GM23248 (cell line): ENCODE data around the gene GDF7. TPM values are rescaled to one million over a fixed set of nuclear protein-coding genes. Genes with fewer than 3 reads are reported as not detected.

Experiments
- DNase-seq: peaks from one replicate; pipeline ENCODE4 v3.0.0-alpha.2; 2015
- H2AFZ ChIP-seq: fragments of 200-600 bp; sonication (generic); 2 replicates; pipeline ENCODE4 v1.6.1; 2016; ENCODE audit warnings: antibody characterized with exemption
- H3F3A ChIP-seq: fragments of 200-600 bp; sonication (generic); 2 replicates; pipeline ENCODE4 v1.6.1; 2016; ENCODE audit warnings: mild to moderate bottlenecking, antibody characterized with exemption, mixed run types; ENCODE audit not compliant: insufficient read depth
- H3K27ac ChIP-seq: fragments of 200-600 bp; sonication (generic); 2 replicates; pipeline ENCODE4 v1.5.1; 2016; ENCODE audit warnings: mild to moderate bottlenecking
- H3K27me3 ChIP-seq: fragments of 200-600 bp; sonication (generic); replicated peaks from 2 replicates; pipeline ENCODE4 v1.6.1; 2016; ENCODE audit warnings: mild to moderate bottlenecking; ENCODE audit not compliant: insufficient read depth
- H3K36me3 ChIP-seq: fragments of 200-600 bp; sonication (generic); 2 replicates; pipeline ENCODE4 v1.6.1; 2016; ENCODE audit warnings: low read depth, mild to moderate bottlenecking
- H3K4me1 ChIP-seq: fragments of 200-600 bp; sonication (generic); 2 replicates; pipeline ENCODE4 v1.6.1; 2016; ENCODE audit warnings: mild to moderate bottlenecking; ENCODE audit not compliant: insufficient read depth
- H3K4me2 ChIP-seq: fragments of 200-600 bp; sonication (generic); one replicate; pipeline ENCODE4 v1.6.1; 2016; ENCODE audit warnings: mild to moderate bottlenecking; ENCODE audit not compliant: unreplicated experiment
- H3K4me3 ChIP-seq: fragments of 200-600 bp; sonication (generic); 2 replicates; pipeline ENCODE4 v1.5.1; 2016; ENCODE audit warnings: mild to moderate bottlenecking
- H3K79me2 ChIP-seq: fragments of 200-600 bp; sonication (generic); 2 replicates; pipeline ENCODE4 v1.6.1; 2016; ENCODE audit warnings: mild to moderate bottlenecking; ENCODE audit not compliant: insufficient read depth
- H3K9ac ChIP-seq: fragments of 200-600 bp; sonication (generic); 2 replicates; pipeline ENCODE4 v1.6.1; 2016; ENCODE audit warnings: mild to moderate bottlenecking
- H3K9me2 ChIP-seq: fragments of 200-600 bp; sonication (generic); 2 replicates; pipeline ENCODE4 v1.6.1; 2016; ENCODE audit warnings: mixed run types, mild to moderate bottlenecking, moderate library complexity; ENCODE audit not compliant: insufficient read depth
- H3K9me3 ChIP-seq: fragments of 200-600 bp; sonication (generic); one replicate; pipeline ENCODE4 v1.6.1; 2017; ENCODE audit warnings: low read depth
- H4K20me1 ChIP-seq: fragments of 200-600 bp; sonication (generic); 2 replicates; pipeline ENCODE4 v1.6.0; 2016; ENCODE audit not compliant: insufficient read depth
- EZH2 ChIP-seq: fragments of 200-600 bp; sonication (generic); IDR thresholded peaks from 2 replicates; pipeline ENCODE4 v1.6.1; 2018; ENCODE audit warnings: antibody characterized with exemption, mild to moderate bottlenecking; ENCODE audit not compliant: insufficient read depth, poor library complexity, severe bottlenecking
- EZH2phosphoT487 ChIP-seq: fragments of 200-600 bp; sonication (generic); IDR thresholded peaks from 2 replicates; pipeline ENCODE4 v1.6.1; 2018; ENCODE audit warnings: antibody characterized with exemption, moderate library complexity, mild to moderate bottlenecking, low read depth; ENCODE audit not compliant: insufficient read depth
- WGBS, 2 experiments: methylation state at CpG; one replicate each; pipeline ENCODE4 v1.1.6; 2015 to 2017; ENCODE audit warnings: low lambda C conversion rate in 2 of 2, low coverage in 1 of 2; ENCODE audit errors: missing lambda C conversion rate in 2 of 2; 5-methylcytosine and 5-hydroxymethylcytosine counted together
- in situ Hi-C: fragments of 300-500 bp; cut with MboI; formaldehyde crosslinking; loops from 2 replicates; pipeline ENCODE4 v1.15.0; 2020
- polyA plus RNA-seq: library from polyadenylated mRNA; unstranded; fragments of >200 nt; fragmentation: Nextera tagmentation; extraction: Ambion mirVana; gene quantifications from 2 replicates; pipeline ENCODE4 v1.2.1, GENCODE V29; 2016
- total RNA-seq: library from RNA; depleted of rRNA; stranded (reverse); fragments of >200 nt; shearing (Covaris generic); gene quantifications from 2 replicates; pipeline ENCODE4 v1.2.3, GENCODE V29; 2014

GDF7 gene
- total and polyA plus RNA-seq, 2 experiments from 2014 or later = 0.03 TPM; not detected in 1

DNA sequence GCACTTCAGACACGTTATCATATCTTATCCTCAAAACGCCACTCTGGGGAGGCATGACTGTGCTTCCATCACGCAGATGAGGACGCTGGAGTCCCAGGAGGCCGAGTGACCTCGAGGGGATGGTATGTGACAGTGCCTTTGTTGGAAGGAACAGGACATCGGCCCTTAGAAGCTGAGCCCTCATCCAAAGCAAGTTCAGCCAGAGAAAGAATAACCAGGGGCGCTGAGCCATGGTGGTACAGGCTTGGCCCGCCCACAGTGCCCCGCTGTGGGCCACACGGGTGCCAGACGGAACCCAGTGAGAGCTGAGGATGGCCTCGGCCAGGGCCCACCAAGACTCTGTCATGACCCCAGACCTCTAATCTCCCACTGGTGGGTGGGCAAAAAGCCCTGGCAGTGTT, 47.3 kb upstream of the GDF7 start:
- Histone ChIP-seq H3K36me3 (no peaks in the 10 kb centered on the region), H3K4me2 (no peak overlapping the region), H4K20me1 (no peaks in the 10 kb centered on the region), H3K4me1 (peaks cover 14% of the 10 kb centered on the region), H3K9me2 (no peaks in the 10 kb centered on the region), H3K9me3 (no peaks in the 10 kb centered on the region), H3K9ac (no peak overlapping the region), H3K79me2 (no peaks in the 10 kb centered on the region), H3K4me3 (no peak overlapping the region), H3K27ac (no peak overlapping the region), H3K27me3 (no peaks in the 10 kb centered on the region), H3F3A (no peaks in the 10 kb centered on the region), H2AFZ (no peak overlapping the region)
- TF ChIP-seq EZH2 = no peak
- TF ChIP-seq EZH2phosphoT487 = no peak
- WGBS, 2 experiments = 79 to 82% methylated on average over 13 of the region's 13 CpGs
- in situ Hi-C loops = no loop called here
- no peak for DNase-seq

GRCh38 chr2:20620271-20620681, 46.7 kb upstream of the GDF7 start:
- Histone ChIP-seq H3K9ac (no peak overlapping the region), H4K20me1 (no peaks in the 10 kb centered on the region), H3K79me2 (no peaks in the 10 kb centered on the region), H3K4me1 (peaks cover 14% of the 10 kb centered on the region), H3K4me2 (no peak overlapping the region), H3K4me3 (no peak overlapping the region), H3K27ac (no peak overlapping the region), H3K9me2 (no peaks in the 10 kb centered on the region), H2AFZ (no peak overlapping the region), H3K36me3 (no peaks in the 10 kb centered on the region), H3F3A (no peaks in the 10 kb centered on the region), H3K27me3 (no peaks in the 10 kb centered on the region), H3K9me3 (no peaks in the 10 kb centered on the region)
- DNase-seq = no peak
- in situ Hi-C loops = no loop called here
- TF ChIP-seq EZH2phosphoT487 (no peak), EZH2 (no peak)
- WGBS, 2 experiments = 87% methylated on average over 7 to 8 of the region's 8 CpGs

DNA sequence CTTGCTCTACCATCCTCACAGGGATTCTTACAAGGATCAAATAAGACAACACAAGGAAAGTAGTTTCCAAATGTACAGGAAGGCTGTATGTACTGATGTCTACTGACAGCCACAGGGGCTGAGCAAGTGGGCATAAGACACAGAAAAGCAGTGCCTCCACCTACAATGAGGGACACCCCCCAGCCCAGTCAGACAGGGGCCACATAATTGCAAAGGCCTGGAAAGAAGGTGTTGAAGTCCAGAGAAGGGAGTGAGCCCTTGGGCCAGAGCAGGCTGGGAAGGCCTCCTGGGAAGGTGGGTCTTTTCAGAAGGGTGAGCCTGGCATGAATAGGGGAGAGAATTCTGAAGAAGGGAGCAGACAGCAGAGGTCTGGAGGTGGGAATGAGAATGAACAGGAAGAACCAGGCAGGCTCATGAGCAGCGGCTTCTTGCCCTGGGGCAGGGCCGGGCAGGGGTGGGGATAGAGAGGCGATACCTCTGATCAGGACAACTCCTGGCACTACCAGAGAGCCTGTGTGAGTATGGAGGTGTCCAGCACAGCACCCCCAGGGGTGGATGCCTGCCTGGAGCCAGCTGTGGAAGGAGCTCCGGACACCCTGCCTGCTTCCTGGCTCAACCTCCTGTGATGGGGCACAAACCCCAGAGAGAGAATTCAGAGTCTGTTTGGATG, 46.1 kb upstream of the GDF7 start:
- no peaks in the 10 kb centered on the region for H3K36me3 ChIP-seq
- no peak overlapping the region for H3K4me2 ChIP-seq
- no peak overlapping the region for H3K9ac ChIP-seq
- H3K4me3 ChIP-seq = no peak overlapping the region
- H3K9me2 ChIP-seq = no peaks in the 10 kb centered on the region
- H3K27ac ChIP-seq = no peak overlapping the region
- no peaks in the 10 kb centered on the region for H4K20me1 ChIP-seq
- H3K4me1 ChIP-seq = peaks cover 14% of the 10 kb centered on the region
- H2AFZ ChIP-seq = no peak overlapping the region
- TF ChIP-seq EZH2 (no peak), EZH2phosphoT487 (no peak)
- H3F3A ChIP-seq = no peaks in the 10 kb centered on the region
- H3K9me3 ChIP-seq = no peaks in the 10 kb centered on the region
- in situ Hi-C loops = no loop called here
- no peak for DNase-seq
- WGBS, 2 experiments = 95 to 100% methylated on average over 4 of the region's 4 CpGs
- no peaks in the 10 kb centered on the region for H3K79me2 ChIP-seq
- H3K27me3 ChIP-seq = no peaks in the 10 kb centered on the region

GRCh38 chr2:20621366-20622295, 45.3 kb upstream of the GDF7 start:
- in situ Hi-C loops = no loop called here
- no peak overlapping the region for H3K4me3 ChIP-seq
- no peak overlapping the region for H3K4me2 ChIP-seq
- H3K9me2 ChIP-seq = no peaks in the 10 kb centered on the region
- H3K36me3 ChIP-seq = no peaks in the 10 kb centered on the region
- WGBS, 2 experiments = 70 to 73% methylated on average over 12 of the region's 12 CpGs
- peaks cover 14% of the 10 kb centered on the region for H3K4me1 ChIP-seq
- no peak for TF ChIP-seq EZH2phosphoT487
- no peak for TF ChIP-seq EZH2
- no peak for DNase-seq
- H3K27ac ChIP-seq = no peak overlapping the region
- H3K27me3 ChIP-seq = no peaks in the 10 kb centered on the region
- no peak overlapping the region for H3K9ac ChIP-seq
- no peaks in the 10 kb centered on the region for H3K9me3 ChIP-seq
- H3K79me2 ChIP-seq = no peaks in the 10 kb centered on the region
- H4K20me1 ChIP-seq = no peaks in the 10 kb centered on the region
- H2AFZ ChIP-seq = no peak overlapping the region
- no peaks in the 10 kb centered on the region for H3F3A ChIP-seq
